ENCODE measurements around the gene PLCG2. TPM values are rescaled to one million over a fixed set of nuclear protein-coding genes. Genes with fewer than 3 reads are reported as not detected.

The PLCG2 gene
- total RNA-seq, 1 experiment from 2014 or later = 6.0 TPM

DNA sequence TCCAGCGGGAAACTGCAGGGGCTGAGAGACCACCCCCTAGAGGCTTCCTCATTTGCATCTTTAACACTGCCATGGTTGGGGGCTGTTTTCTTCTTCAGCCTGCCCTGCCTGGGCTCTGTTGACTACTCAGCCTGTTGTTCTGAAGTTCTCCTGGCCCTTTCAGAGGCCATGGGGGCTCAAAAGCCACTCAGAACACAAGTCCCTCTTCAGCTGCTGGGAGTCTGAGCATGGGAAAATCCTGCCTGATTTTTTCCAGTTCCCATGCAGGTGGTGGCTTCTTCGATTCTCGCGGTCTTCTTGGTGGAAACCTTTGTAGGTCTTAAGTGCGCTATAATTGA lies 36.3 kb downstream of the PLCG2 start:
- Histone ChIP-seq H3K18ac (ENCODE audit: insufficient read length, low read depth, low read length) (no peak overlapping the region), H3K79me1 (ENCODE audit: insufficient read depth, low read depth, low read length, poor library complexity, severe bottlenecking) (no peaks in the 10 kb centered on the region), H3K23ac (ENCODE audit: insufficient read length, low read depth, low read length) (no peak overlapping the region), H3K9ac (ENCODE audit: extremely low read depth, insufficient read length, low read length) (no peak overlapping the region), H3K56ac (ENCODE audit: insufficient read length, low read depth, low read length) (no peak overlapping the region), H3K14ac (ENCODE audit: insufficient read depth, low read length) (0 out of 2 replicates have a peak overlapping the region, but pooled peaks have one; percentile 13), H3K27ac (ENCODE audit: insufficient read length, low read depth, low read length) (no peak overlapping the region), H3K23me2 (ENCODE audit: insufficient read length, low read depth, low read length, poor library complexity, severe bottlenecking) (no peaks in the 10 kb centered on the region), H4K91ac (ENCODE audit: insufficient read length, low read depth, low read length) (no peak overlapping the region), H3K4ac (ENCODE audit: low read depth, low read length) (no peak overlapping the region), H2BK5ac (ENCODE audit: insufficient read length, low read length) (no peak overlapping the region), H3K79me2 (ENCODE audit: insufficient read depth, low read length) (no peaks in the 10 kb centered on the region), H3K27me3 (ENCODE audit: insufficient read depth, low read length) (no peaks in the 10 kb centered on the region), H4K8ac (replicated peaks; ENCODE audit: insufficient read length, low read depth, low read length) (no peak overlapping the region), H3T11ph (ENCODE audit: low read length) (no peak overlapping the region), H2AK5ac (ENCODE audit: insufficient read length, low read length) (no peak overlapping the region), H3K4me2 (ENCODE audit: insufficient read depth, insufficient read length, low read length) (no peak overlapping the region), H3K9me3 (ENCODE audit: control insufficient read depth, low read depth, low read length) (no peaks in the 10 kb centered on the region), H2BK15ac (ENCODE audit: low read depth, low read length) (no peak overlapping the region), H2BK20ac (ENCODE audit: low read depth, low read length, poor library complexity, severe bottlenecking) (no peak overlapping the region), H2BK120ac (ENCODE audit: low read depth, low read length, poor library complexity, severe bottlenecking) (no peak overlapping the region), H4K5ac (ENCODE audit: insufficient read length, low read depth, low read length) (no peak overlapping the region), H2AFZ (ENCODE audit: low read length) (no peak overlapping the region), H4K20me1 (ENCODE audit: control insufficient read depth, insufficient read depth, insufficient read length) (no peaks in the 10 kb centered on the region), H3K4me1 (ENCODE audit: insufficient read depth, low read length) (peaks cover 5% of the 10 kb centered on the region; the same call in 1 of the 2 replicates), H2BK12ac (ENCODE audit: insufficient read length, low read depth, low read length) (no peak overlapping the region)
- DNase-seq = no peak
- no CpG with 5 or more reads among the region's 5 CpGs for WGBS (ENCODE audit: extremely low coverage, insufficient read length, low lambda C conversion rate)
- peaks cover 0 to 7% of the 10 kb centered on the region in 2 experiments; a peak in 2 of 5 replicates for H3K9me3 Mint-ChIP-seq
- peaks cover 22 to 29% of the 10 kb centered on the region in 2 experiments for H3K4me1 Mint-ChIP-seq
- TF ChIP-seq, protein P1, sequence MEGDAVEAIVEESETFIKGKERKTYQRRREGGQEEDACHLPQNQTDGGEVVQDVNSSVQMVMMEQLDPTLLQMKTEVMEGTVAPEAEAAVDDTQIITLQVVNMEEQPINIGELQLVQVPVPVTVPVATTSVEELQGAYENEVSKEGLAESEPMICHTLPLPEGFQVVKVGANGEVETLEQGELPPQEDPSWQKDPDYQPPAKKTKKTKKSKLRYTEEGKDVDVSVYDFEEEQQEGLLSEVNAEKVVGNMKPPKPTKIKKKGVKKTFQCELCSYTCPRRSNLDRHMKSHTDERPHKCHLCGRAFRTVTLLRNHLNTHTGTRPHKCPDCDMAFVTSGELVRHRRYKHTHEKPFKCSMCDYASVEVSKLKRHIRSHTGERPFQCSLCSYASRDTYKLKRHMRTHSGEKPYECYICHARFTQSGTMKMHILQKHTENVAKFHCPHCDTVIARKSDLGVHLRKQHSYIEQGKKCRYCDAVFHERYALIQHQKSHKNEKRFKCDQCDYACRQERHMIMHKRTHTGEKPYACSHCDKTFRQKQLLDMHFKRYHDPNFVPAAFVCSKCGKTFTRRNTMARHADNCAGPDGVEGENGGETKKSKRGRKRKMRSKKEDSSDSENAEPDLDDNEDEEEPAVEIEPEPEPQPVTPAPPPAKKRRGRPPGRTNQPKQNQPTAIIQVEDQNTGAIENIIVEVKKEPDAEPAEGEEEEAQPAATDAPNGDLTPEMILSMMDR (conservative IDR thresholded peaks at IDR 0.05) = peak; percentile 39; the same call in 1 of the 3 replicates
- H3K36me3 Mint-ChIP-seq (ENCODE audit: insufficient read depth in 1 of 3, low read depth in 3 of 3) = no peaks in the 10 kb centered on the region; a peak in 1 of 7 replicates
- 0 out of 7 replicates have a peak overlapping the region, but pooled peaks of 1 of the 3 experiments have one; percentile 68 for H3K27ac Mint-ChIP-seq
- no peaks in the 10 kb centered on the region for H3K27me3 Mint-ChIP-seq (ENCODE audit: low read depth)
- peak overlapping the region in 1 of 2 experiments; percentile 29; a peak in 2 of 5 replicates for H3K4me3 Mint-ChIP-seq
